Vagina (tissue), 2 donors: ENCODE results near the gene ZWILCH. TPM values are rescaled to one million over a fixed set of nuclear protein-coding genes. Genes with fewer than 3 reads are reported as not detected.

Experiments used
- DNase-seq, 2 donors: peaks; one replicate each; pipeline ENCODE4 v3.0.0-alpha.2; 2017; ENCODE audit errors: extremely low spot score in 2 of 2
- H3K27ac ChIP-seq: fragments of 200-600 bp; sonication (generic); one replicate; pipeline ENCODE4 v1.5.1; 2019
- H3K27me3 ChIP-seq: fragments of 200-600 bp; sonication (generic); one replicate; pipeline ENCODE4 v1.5.1; 2019
- H3K36me3 ChIP-seq, 2 donors: fragments of 200-600 bp; sonication (generic); one replicate each; pipeline ENCODE4 v1.5.1; 2017 to 2019
- H3K4me1 ChIP-seq: fragments of 200-600 bp; sonication (generic); one replicate; pipeline ENCODE4 v1.5.1; 2019
- H3K4me3 ChIP-seq, 2 donors: fragments of 200-600 bp; sonication (generic); 1 replicate in 1 of 2; 2 replicates in 1 of 2; pipeline ENCODE4 v1.5.1; 2016 to 2019
- H3K9me3 ChIP-seq: fragments of 200-600 bp; sonication (generic); one replicate; pipeline ENCODE4 v1.5.1; 2019
- POLR2A ChIP-seq, 2 donors: fragments of 450-650 bp; IDR thresholded peaks; one replicate each; pipeline ENCODE4 v1.6.1; 2017; ENCODE audit warnings: antibody characterized with exemption in 2 of 2, mild to moderate bottlenecking in 2 of 2, moderate library complexity in 2 of 2
- POLR2AphosphoS5 ChIP-seq, 2 donors: sonication (generic); formaldehyde crosslinking; IDR thresholded peaks; one replicate each; pipeline ENCODE4 v1.9.0; 2017; ENCODE audit warnings: antibody characterized with exemption in 2 of 2, mild to moderate bottlenecking in 2 of 2, low read depth in 1 of 2; ENCODE audit not compliant: insufficient read depth in 1 of 2
- intact Hi-C: fragments of 100-400 bp; cut with DNase I; formaldehyde crosslinking; loops from one replicate; pipeline ENCODE4 v1.15.1; 2023
- total RNA-seq: library from RNA; depleted of rRNA; stranded (reverse); fragments of >200 nt; gene quantifications from one replicate; pipeline ENCODE4 v1.2.3, GENCODE V29; 2016
- TF ChIP-seq, protein P1 (sequence below), 3 experiments: fragments of 450-650 bp in 2 of 3; fragments of 200-600 bp in 1 of 3; sonication (generic) in 1 of 3; IDR thresholded peaks; one replicate each; pipeline ENCODE4 v1.5.1; 2017 to 2019; ENCODE audit warnings: antibody characterized with exemption in 3 of 3, mild to moderate bottlenecking in 2 of 3, moderate library complexity in 2 of 3

Gene ZWILCH
- total RNA-seq, 1 donor from 2014 or later = 2.2 TPM

DNA sequence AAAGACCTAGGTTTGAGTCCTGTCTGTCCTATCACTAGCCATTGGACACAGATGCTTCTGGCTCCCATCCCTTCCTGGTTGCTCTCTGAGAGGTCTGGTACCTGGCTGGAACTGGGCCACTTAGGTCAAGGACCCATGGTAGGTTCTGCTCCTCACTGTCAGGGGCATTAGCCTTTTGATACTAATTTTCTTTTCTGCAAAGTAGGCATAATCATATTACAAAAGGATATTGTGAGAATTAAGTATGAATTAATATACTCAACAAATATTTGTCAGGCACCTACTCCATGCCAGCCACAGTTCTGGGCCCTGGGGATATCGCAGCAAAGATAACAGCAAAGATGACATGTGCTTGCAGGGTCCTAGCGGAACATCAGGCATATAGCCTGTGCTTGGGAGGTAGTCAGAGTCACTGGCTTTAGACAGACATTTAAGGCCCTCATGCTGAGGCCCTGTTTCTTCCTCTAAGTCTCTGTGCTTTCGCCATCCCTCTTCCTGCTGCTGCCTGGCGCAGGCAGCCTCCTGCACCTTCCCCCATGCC lies 86.3 kb downstream of the ZWILCH start:
- Histone ChIP-seq H3K4me3 (no peak overlapping the region), H3K27me3 (no peaks in the 10 kb centered on the region), H3K9me3 (no peaks in the 10 kb centered on the region), H3K36me3 (no peaks in the 10 kb centered on the region), H3K27ac (no peak overlapping the region), H3K4me1 (no peaks in the 10 kb centered on the region)
- no peak for DNase-seq
- TF ChIP-seq POLR2AphosphoS5 (IDR thresholded peaks at IDR 0.05; ENCODE audit: insufficient read depth in 1 of 2, low read depth in 1 of 2) = no peak
- no peak for TF ChIP-seq POLR2A (IDR thresholded peaks at IDR 0.05)
- TF ChIP-seq, protein P1, sequence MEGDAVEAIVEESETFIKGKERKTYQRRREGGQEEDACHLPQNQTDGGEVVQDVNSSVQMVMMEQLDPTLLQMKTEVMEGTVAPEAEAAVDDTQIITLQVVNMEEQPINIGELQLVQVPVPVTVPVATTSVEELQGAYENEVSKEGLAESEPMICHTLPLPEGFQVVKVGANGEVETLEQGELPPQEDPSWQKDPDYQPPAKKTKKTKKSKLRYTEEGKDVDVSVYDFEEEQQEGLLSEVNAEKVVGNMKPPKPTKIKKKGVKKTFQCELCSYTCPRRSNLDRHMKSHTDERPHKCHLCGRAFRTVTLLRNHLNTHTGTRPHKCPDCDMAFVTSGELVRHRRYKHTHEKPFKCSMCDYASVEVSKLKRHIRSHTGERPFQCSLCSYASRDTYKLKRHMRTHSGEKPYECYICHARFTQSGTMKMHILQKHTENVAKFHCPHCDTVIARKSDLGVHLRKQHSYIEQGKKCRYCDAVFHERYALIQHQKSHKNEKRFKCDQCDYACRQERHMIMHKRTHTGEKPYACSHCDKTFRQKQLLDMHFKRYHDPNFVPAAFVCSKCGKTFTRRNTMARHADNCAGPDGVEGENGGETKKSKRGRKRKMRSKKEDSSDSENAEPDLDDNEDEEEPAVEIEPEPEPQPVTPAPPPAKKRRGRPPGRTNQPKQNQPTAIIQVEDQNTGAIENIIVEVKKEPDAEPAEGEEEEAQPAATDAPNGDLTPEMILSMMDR (IDR thresholded peaks at IDR 0.05) = no peak
- intact Hi-C loops = no loop called here

DNA sequence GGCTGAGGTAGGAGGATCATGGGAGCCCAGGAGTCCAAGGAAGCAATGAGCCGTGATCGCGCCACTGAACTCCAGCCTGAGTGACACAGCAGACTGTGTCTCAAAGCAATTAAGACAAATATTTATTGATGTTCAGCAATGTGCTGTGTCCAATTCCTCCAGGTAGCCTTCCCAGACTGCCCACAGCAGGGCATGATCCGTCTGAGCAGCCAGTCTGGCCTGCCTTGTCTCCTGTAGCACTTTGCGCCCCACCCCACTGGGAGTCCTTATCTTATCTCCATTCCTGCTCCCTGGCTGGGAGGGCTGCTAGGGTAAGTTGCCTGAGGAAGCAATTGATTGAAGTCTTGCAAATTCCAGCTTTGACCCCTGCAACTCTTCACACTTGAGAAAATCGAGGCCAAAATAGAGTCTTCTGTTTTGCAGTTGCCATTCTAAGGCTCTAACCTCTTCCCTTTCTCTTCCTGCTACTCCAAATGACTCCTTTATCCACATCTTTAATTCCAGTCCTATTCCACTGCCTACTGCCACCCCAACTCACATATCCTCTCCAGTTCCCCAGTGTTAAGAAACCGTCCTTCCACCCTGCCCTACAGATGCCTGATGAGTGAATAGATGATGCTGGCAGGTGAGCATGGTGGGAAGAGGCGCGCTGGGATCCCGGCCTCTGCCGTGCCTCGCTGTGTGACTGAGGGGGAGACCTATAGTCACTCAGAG lies 87.5 kb downstream of the ZWILCH start:
- TF ChIP-seq POLR2A (IDR thresholded peaks at IDR 0.05) (no peak), POLR2AphosphoS5 (IDR thresholded peaks at IDR 0.05; ENCODE audit: insufficient read depth in 1 of 2, low read depth in 1 of 2) (no peak)
- TF ChIP-seq, protein P1 (IDR thresholded peaks at IDR 0.05) = no peak
- Histone ChIP-seq H3K27ac (no peak overlapping the region), H3K27me3 (no peaks in the 10 kb centered on the region), H3K4me1 (no peaks in the 10 kb centered on the region), H3K9me3 (no peaks in the 10 kb centered on the region), H3K4me3 (no peak overlapping the region), H3K36me3 (no peaks in the 10 kb centered on the region)
- intact Hi-C loops = no loop called here
- no peak for DNase-seq

DNA sequence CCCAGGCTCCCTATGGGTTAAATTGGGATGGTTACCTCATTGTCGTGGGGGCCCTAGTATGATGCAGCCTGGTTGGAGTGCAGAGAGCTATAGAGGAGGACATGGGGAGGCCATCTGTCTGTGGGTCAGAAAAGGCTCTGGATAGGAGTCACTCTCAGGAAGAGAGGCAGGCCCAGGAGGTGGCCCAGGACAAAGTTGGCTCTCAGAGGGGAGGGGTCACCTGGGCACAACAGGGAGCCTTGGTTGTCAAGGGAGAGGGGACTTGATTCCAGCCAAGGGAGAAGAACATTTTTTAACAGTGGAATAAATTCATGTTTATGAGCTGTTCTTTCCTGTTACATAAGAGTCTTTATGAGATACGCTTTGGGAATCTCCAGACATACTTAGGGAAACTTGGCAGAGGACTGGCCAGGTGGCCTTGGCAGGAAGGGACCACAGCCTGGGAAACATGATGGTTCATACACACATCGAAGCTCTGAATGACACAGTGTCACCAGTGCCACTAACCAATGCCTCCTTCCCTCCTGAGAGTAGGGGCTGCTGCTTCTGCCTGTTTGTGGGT lies 88.2 kb downstream of the ZWILCH start:
- TF ChIP-seq, protein P1 (IDR thresholded peaks at IDR 0.05) = no peak
- TF ChIP-seq POLR2AphosphoS5 (IDR thresholded peaks at IDR 0.05; ENCODE audit: insufficient read depth in 1 of 2, low read depth in 1 of 2) = no peak
- TF ChIP-seq POLR2A (IDR thresholded peaks at IDR 0.05) = no peak
- H3K36me3 ChIP-seq = no peaks in the 10 kb centered on the region
- DNase-seq = no peak
- no peaks in the 10 kb centered on the region for H3K4me1 ChIP-seq
- H3K27me3 ChIP-seq = no peaks in the 10 kb centered on the region
- intact Hi-C loops = no loop called here
- no peak overlapping the region for H3K27ac ChIP-seq
- H3K9me3 ChIP-seq = no peaks in the 10 kb centered on the region
- H3K4me3 ChIP-seq = no peak overlapping the region

DNA sequence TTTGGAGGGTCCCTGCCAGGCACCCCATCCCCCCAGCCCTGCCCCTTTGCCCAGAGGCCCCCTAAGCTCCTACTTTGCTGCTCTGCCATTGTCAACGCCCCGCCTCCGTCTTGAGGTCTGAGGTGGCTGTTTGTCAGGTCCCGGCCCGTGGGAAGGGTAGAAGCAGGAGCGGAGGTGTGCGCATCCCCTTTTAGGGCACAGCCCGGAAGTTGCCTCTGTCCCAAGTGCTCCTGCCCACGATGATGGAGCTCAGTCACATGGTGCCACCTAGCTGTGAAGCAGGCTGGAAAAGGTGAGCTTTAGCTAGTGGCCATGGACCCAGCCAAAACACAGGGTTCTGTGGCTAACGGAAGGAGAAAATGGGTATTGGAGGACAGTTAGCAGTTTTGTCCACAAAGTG lies 89.2 kb downstream of the ZWILCH start:
- no peak for DNase-seq
- Histone ChIP-seq H3K27me3 (no peaks in the 10 kb centered on the region), H3K4me3 (no peak overlapping the region), H3K9me3 (no peaks in the 10 kb centered on the region), H3K27ac (no peak overlapping the region), H3K36me3 (no peaks in the 10 kb centered on the region), H3K4me1 (no peaks in the 10 kb centered on the region)
- TF ChIP-seq, protein P1 (IDR thresholded peaks at IDR 0.05) = no peak
- no peak for TF ChIP-seq POLR2A (IDR thresholded peaks at IDR 0.05)
- TF ChIP-seq POLR2AphosphoS5 (IDR thresholded peaks at IDR 0.05; ENCODE audit: insufficient read depth in 1 of 2, low read depth in 1 of 2) = no peak
- intact Hi-C loops = no loop called here

DNA sequence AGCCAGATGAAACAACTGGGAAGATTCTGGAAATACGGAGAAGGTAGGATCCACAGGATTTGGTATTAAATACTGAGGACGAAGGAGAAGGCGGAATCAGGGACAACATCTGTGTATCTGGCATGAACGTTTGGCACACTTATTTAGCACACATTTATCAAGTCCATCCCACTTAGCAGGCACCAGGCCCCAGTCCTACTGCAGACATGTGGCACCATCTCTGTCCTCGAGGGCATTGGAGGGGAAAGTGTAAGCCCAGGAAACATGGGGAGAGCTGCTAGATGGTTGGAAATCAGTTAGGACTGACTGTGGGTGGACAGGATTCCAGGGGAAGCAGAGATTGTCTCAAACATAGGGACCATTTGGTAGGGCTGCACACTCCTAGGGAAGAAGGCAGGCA lies 89.7 kb downstream of the ZWILCH start:
- DNase-seq = no peak
- no peaks in the 10 kb centered on the region for H3K27me3 ChIP-seq
- no peak overlapping the region for H3K27ac ChIP-seq
- H3K4me1 ChIP-seq = no peaks in the 10 kb centered on the region
- H3K36me3 ChIP-seq = no peaks in the 10 kb centered on the region
- H3K9me3 ChIP-seq = no peaks in the 10 kb centered on the region
- TF ChIP-seq, protein P1 (IDR thresholded peaks at IDR 0.05) = no peak
- TF ChIP-seq POLR2AphosphoS5 (IDR thresholded peaks at IDR 0.05; ENCODE audit: insufficient read depth in 1 of 2, low read depth in 1 of 2) = no peak
- TF ChIP-seq POLR2A (IDR thresholded peaks at IDR 0.05) = no peak
- no peak overlapping the region for H3K4me3 ChIP-seq
- intact Hi-C loops = no loop called here
